ENCODE measurements around the gene ZNF561.

DNA sequence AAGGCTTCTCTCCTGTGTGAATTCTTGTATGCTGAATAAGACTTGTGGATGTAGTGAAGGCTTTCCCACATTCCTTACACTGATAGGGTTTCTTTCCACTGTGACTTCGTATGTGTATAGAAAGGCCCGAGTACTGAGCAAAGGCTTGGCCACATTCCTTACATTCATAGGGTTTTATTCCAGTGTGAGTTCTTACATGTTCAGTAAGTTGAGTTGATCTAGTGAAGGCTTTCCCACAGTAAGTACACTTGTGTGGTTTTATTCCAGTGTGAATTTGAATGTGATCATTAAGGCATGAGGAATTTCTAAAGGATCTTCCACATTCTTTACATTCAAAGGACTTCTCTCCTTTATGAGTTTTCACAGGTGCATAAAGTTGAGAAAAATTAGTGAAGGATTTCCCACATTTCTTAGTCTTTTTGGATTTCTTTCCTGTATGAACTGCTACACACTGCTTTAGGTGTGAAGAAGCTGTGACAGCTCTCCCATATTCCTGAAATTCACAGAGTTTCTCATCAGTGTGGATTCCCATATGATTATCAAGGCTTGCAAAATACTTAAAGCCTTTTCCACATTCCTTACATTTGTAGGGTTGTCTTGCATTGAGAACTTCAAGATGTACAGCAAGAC is 10.4 kb downstream of the ZNF561 start:
- TF ChIP-seq, protein P1, sequence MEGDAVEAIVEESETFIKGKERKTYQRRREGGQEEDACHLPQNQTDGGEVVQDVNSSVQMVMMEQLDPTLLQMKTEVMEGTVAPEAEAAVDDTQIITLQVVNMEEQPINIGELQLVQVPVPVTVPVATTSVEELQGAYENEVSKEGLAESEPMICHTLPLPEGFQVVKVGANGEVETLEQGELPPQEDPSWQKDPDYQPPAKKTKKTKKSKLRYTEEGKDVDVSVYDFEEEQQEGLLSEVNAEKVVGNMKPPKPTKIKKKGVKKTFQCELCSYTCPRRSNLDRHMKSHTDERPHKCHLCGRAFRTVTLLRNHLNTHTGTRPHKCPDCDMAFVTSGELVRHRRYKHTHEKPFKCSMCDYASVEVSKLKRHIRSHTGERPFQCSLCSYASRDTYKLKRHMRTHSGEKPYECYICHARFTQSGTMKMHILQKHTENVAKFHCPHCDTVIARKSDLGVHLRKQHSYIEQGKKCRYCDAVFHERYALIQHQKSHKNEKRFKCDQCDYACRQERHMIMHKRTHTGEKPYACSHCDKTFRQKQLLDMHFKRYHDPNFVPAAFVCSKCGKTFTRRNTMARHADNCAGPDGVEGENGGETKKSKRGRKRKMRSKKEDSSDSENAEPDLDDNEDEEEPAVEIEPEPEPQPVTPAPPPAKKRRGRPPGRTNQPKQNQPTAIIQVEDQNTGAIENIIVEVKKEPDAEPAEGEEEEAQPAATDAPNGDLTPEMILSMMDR (IDR thresholded peaks at IDR 0.05) = no peak
- TF ChIP-seq POLR2A (IDR thresholded peaks at IDR 0.05) (no peak), EP300 (IDR thresholded peaks at IDR 0.05) (no peak)

Measured in tibial nerve (tissue), 4 donors.